Superior temporal gyrus (tissue), 1 donor: Measurements from ENCODE around the gene LIN28A.
"Not testable (repeated sequence)": the region's sequence is repeated elsewhere in the genome, so short reads cannot be mapped to it uniquely, and the experiment has no call there.

Source experiments
- DNase-seq: peaks from one replicate; pipeline ENCODE4 v3.0.0-alpha.2; 2016; ENCODE audit errors: extremely low spot score

LIN28A gene, protein sequence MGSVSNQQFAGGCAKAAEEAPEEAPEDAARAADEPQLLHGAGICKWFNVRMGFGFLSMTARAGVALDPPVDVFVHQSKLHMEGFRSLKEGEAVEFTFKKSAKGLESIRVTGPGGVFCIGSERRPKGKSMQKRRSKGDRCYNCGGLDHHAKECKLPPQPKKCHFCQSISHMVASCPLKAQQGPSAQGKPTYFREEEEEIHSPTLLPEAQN

DNA sequence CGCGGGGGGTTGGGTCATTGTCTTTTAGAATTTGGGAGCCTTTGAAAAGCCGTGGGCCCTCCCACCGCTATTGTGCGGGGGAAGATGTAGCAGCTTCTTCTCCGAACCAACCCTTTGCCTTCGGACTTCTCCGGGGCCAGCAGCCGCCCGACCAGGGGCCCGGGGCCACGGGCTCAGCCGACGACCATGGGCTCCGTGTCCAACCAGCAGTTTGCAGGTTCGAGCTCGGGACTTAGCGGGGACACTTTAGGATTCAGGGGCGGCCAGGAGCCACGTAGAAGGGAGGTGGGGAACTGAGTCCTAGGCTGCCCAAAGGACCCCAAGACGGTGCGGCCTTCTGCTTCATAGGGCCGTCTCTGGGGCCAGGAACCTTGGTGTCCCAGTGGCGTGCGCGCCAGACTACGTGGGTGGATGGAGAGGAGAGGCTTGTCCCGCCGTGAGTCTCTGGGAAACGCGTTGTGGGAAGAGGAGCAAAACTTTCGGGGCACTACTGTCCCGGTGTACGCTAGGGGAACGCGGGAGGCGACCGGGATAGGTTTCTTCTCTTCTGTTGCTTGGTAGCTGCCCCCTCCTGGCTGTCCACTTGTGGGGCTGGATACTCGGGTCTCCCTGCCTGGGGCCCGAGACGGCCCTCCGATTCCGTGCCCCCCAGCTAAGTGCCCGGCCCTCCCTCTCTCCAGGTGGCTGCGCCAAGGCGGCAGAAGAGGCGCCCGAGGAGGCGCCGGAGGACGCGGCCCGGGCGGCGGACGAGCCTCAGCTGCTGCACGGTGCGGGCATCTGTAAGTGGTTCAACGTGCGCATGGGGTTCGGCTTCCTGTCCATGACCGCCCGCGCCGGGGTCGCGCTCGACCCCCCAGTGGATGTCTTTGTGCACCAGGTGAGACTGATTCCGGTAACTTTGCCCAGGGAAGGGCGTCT lies at the start of gene LIN28A:
LIN28A (plus strand) TSS at position 112 of the 918 bp plus-strand sequence; CDS start at position 187, 75 bp downstream.
- DNase-seq, result no peak

DNA sequence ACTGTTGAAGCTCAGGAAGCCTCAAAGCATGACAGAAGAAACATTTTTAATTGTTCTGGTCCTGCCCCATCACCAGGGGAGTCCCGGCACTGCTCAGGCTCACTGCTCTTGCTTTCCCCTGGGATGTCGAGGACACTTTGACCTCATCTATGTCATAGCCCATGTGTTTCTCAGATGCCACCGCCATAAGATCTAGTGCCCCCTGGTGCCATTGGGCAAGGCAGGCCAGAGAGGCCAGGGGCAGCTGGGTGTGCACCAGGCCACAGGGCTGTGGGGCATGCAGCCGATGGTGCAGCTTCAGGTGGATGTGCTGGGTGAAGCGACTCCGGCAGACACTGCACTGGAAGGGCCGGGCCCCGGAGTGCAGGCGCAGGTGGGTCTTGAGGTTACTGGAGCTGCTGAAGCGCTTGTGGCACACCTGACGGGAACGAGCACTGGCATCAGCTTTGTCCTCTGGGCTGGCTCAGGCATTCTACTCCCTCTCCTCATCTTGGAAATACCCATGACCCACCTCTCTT lies 49.0 kb upstream of the LIN28A start:
- no peak for DNase-seq

GRCh38 chr1:26362331-26362730 lies 48.3 kb upstream of the LIN28A start:
- DNase-seq, result no peak

GRCh38 chr1:26363549-26364448 lies 46.8 kb upstream of the LIN28A start:
- DNase-seq, result peak; percentile 71

DNA sequence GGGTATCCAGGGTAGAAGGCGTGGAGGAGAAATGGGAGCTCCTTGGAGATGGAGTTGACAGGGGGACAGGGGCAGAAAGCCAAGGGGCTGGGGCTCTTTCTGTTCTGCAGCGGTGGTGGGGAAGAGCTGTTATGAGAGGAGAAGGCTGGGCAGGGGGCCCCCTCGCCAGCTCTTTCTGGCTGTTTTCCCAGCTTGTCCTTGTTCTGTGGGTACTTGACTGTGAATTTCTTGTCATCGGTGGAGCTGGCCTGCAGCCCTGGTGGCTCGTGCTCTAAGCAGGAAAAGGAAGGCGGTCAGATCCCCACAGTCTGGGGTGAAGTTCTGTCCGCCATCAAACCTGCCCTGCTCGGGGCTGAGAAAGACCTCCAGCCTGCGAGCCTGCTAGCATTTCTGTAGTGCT lies 45.7 kb upstream of the LIN28A start:
- no peak for DNase-seq

DNA sequence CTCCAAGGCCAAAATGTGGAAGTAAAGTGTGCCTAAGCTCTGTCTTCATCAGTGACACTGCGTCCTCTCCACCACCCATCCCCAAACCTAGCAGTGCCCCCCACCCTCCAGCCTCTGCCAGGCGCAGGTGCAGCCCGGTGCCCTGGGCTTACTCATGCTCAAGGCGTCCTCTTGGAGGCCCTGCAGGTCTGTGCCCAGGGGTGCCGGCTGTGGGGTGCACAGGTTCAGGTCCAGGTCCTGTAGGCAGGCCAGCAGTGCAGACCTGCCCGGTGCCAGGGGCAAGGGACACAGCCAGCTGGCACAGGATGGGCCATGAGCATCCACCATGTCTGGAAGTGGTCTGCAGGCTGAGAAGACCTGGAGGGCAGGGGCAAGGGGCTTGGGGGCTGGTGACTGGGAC lies 43.2 kb upstream of the LIN28A start:
- DNase-seq, result no peak

GRCh38 chr1:26368006-26368405 lies 42.6 kb upstream of the LIN28A start:
- no peak for DNase-seq

DNA sequence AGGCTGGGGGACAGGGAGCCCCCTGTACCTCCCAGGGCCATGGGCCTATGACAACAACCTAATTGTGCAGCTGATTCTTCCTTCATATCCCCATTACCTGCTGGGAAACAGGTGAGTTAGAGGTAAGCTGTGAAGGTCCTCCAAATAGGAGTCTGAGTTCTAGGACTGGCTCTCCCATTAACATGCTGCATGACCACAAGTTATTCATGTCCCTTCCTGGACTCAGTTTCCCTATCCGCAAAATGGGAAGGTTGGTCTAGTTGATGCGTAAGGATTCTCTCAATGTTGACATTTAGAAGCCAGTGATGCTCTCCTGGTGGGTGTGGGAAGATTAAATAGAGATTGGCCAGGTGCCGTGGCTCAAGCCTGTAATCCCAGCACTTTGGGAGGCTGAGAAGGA lies 42.1 kb upstream of the LIN28A start:
- no peak for DNase-seq

DNA sequence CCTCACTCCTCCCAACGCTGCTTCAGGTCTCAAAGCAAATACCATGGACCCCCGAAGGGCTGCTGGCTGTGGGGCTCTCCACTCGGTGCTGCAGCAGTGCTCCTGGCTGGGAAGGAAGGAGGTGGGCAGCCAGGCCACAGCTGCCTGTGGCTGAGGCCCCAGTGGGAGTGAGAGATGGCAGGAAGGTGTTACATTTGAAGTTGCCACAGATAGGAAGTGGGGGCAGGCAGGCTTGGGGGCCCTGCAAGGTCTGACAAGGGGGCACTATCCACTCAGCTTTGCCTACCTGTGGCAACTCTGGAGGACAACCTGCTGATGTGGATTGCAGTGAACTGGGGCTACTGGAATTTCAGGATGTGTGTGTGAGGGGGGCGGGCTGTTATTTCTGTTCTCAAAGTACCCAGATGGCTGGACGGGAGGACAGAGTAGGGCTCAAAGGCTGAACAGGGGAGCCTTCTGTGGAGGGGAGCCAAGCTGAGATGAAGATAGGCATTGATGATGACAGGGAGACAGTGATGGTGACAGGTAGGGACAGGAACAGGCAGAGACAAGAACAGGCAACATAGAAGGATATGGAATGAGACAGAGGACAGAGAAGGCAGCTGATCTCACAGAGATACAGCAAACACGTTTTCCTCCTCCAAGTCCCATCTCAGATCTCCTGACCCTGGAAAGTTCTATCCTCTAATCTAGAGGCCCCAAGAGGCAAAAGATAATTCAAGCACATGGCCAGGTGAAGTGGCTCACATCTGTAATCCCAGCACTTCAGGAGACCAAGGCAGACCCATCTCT lies 39.8 kb upstream of the LIN28A start:
- DNase-seq, result no peak

DNA sequence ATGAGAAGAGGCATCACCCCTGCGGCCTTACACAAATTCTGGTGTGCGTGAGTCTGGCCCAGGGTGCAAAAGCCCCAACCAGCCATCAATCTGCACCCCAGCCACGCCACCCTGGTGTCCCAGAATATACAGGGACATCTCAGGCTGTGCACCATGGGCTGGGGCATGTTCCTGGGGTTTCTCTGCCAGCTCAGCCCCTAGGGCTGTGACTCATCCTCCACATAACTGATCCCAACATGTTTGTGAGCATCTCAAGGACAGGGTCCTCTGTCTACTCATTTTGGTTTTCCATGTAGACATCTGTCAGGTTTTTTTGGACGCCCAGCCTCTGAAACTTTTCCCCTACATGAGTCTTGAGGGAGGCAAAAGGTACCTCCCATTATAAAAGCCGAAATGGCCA lies 38.6 kb upstream of the LIN28A start:
- DNase-seq, result no peak

- not testable (repeated sequence) for DNase-seq
Measured at GRCh38 chr1:26372611-26373010, 38.0 kb upstream of the LIN28A start, which contains the start of gene ZNF683. Gene ZNF683 (minus strand): TSS chr1:26372750. CDS start chr1:26368571, 4,179 bp downstream.

DNA sequence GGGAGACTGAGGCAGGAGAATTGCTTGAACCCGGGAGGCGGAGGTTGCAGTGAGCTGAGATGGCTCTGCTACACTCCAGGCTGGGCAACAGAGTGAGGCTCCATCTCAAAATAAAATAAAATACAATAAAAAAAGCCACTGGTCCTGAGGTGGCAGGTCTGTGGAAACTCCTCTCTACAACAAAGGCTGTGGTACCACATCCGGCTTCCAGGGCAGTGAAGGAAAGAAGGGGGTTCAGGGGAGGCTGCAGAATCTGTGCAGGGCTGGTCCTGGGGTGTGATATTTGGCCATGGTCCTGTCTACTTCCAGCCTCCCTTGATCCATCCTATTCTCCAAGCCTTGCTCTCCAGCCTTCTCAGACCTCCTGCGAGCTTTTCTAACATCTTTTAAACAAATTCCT lies 37.3 kb upstream of the LIN28A start:
- no peak for DNase-seq

- no peak for DNase-seq
Measured at GRCh38 chr1:26373789-26374188, 36.8 kb upstream of the LIN28A start.

- not testable (repeated sequence) for DNase-seq
Measured at GRCh38 chr1:26374361-26374760, 36.3 kb upstream of the LIN28A start.

GRCh38 chr1:26375081-26375480 lies 35.5 kb upstream of the LIN28A start:
- no peak for DNase-seq

- DNase-seq, result no peak
Measured at GRCh38 chr1:26376050-26376449, 34.6 kb upstream of the LIN28A start.

DNA sequence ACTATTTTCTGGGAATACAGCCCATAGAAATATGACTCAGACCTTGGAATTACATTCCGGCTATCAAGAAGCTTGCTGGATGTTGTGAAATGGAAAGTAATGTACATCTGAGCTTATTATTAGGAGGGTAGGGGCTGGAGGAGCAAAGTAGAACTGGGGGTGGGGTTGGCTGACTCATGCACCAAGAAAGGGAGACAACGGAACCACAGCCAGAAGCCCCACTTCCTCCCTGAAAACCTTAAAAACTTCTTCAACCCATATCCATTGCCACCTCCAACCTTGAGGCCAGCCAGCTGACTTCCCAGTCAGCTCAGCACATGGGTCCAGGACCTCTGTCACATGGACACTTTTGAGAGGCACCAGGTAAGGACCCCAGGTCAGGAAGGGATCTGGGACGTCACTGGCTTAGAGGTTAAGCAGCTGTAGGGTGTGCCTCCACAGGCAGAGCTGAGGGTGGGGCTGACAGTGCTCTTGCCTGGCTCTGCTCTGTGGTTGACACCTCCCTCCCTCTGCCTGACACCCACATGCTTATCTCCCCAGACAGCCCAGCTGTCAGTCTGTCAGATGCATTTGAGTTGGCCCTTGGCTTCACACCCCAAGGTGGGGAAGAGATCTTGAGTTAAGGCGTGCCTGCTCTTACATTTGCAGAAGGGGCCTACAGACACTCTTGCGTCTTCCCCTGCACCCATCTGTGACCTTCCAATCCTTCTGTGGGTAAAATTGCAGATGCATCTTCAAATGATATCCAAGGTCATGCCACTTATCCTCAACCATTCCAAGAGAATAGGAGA lies 32.3 kb upstream of the LIN28A start:
- no peak for DNase-seq

- no peak for DNase-seq
Measured at GRCh38 chr1:26378879-26379251, 31.8 kb upstream of the LIN28A start.

DNA sequence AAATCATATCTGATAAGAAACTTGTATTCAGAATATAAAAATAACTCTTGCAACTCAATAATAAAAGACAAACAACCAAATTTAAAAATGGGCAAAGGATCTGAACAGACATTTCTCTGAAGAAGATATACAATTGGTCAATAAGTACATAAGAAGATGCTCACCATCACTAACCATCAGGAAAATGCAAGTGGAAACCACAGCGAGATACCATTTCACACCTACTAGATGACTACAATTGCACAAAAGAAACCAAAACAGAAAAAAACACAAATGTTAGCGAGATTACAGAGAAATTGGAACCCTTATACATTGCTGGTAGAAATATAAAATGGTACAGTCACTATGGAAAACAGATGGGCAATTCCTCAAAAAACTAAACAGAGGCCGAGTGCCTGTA lies 26.5 kb upstream of the LIN28A start:
- no peak for DNase-seq

- DNase-seq, result not testable (repeated sequence)
Measured at GRCh38 chr1:26385063-26385462, 25.6 kb upstream of the LIN28A start.
